KBM-7 (cell line): ENCODE results near the gene TRIOBP.
"Not testable (repeated sequence)": the region's sequence is repeated elsewhere in the genome, so short reads cannot be mapped to it uniquely, and the experiment has no call there.

Source experiments
- DNase-seq: peaks from one replicate; pipeline ENCODE4 v3.0.0-alpha.2; 2015
- in situ Hi-C: fragments of 300-500 bp; cut with MboI; formaldehyde crosslinking; loops from 2 replicates; pipeline ENCODE4 v1.14.3; 2020; ENCODE audit warnings: low sequenced_read_pairs, low pct_unique_long_range_greater_than_20kb, mixed read lengths

Gene TRIOBP

DNA sequence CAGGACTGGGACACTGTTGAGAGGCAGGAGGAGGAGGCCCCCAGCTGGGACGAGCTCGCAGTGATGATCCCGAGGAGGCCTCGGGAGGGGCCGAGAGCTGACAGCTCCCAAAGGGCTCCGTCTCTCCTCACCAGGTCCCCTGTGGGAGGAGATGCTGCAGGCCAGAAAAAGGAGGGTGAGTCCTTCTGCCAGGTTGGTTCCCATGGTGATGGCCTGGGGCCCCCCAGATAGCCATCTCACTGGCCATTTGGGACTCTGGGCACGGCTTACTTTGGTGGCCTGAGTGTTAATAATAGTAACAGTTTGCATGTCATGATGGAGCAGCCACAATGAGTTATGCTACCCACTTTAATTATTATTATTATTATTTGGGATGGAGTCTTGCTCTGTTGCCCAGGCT is 18.9 kb downstream of the TRIOBP start:
- in situ Hi-C loops: no loop called here
- no peak for DNase-seq

DNA sequence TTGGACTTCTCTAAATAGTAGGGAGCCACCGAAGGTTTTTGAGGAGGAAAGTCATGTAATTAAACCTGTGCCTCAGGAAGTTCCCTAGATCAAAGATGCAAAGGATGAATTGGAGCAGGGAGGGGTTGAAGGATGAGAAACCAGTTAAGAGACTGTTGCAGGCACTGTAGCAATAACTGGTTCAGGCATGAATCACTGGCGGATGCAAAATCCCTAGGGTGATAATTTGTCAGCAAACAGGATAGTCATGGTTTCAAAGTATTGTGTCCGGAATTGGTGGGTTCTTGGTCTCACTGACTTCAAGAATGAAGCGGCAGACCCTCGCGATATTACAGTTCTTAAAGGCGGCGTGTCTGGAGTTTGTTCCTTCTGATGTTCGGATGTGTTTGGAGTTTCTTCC is 19.9 kb downstream of the TRIOBP start:
- in situ Hi-C loops: no loop called here
- DNase-seq: no peak

DNA sequence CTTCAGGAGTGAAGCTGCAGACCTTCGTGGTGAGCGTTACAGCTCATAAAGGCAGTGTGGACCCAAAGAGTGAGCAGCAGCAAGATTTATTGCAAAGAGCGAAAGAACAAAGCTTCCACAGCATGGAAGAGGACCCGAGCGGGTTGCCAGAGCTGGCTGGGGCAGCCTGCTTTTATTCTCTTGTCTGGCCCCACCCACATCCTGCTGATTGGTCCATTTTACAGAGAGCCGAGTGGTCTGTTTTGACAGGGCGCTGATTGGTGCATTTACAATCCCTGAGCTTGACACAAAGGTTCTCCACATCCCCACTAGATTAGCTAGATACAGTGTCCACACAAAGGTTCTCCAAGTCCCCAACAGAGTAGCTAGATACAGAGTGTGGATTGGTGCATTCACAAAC is 20.4 kb downstream of the TRIOBP start:
- in situ Hi-C loops: not testable (repeated sequence)

DNA sequence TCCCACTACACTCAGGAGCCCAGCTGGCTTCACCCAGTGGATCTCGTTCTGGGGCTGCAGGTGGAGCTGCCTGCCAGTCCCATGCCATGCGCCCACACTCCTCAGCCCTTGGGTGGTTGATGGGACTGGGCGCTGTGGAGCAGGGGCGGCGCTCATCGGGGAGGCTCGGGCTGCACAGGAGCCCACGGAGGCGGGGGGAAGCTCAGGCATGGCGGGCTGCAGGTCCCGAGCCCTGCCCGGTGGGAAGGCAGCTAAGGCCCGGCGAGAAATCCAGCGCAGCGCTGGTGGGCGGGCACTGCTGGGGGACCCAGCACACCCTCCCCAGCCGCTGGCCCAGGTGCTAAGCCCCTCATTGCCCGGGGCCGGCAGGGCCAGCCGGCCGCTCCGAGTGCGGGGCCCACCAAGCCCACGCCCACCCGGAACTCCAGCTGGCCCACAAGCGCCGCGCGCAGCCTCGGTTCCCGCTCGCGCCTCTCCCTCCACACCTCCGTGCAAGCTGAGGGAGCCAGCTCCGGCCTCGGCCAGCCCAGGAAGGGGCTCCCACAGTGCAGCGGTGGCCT is 21.0 kb downstream of the TRIOBP start:
- in situ Hi-C loops, DNase-seq: not testable (repeated sequence)

More for the DNA sequence above, 20.4 kb downstream of the TRIOBP start:
- not testable (repeated sequence) for DNase-seq

DNA sequence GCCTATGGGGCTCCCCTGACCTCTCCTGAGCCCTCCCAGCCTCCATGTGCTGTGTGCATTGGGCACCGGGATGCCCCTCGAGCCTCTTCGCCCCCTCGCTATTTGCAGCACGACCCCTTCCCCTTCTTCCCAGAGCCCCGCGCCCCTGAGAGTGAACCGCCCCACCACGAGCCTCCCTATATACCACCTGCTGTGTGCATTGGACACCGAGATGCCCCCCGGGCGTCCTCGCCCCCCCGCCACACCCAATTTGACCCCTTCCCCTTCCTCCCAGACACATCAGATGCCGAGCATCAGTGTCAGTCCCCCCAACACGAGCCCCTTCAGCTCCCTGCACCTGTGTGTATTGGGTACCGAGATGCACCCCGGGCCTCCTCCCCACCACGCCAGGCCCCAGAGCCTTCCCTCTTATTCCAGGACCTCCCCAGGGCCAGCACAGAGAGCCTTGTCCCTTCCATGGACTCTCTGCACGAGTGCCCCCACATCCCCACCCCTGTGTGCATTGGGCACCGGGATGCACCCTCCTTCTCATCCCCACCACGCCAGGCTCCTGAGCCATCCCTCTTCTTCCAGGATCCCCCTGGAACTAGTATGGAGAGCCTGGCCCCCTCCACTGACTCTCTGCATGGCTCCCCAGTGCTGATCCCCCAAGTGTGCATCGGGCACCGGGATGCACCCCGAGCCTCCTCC is 28.8 kb downstream of the TRIOBP start:
- in situ Hi-C loops: no loop called here
- DNase-seq: no peak

DNA sequence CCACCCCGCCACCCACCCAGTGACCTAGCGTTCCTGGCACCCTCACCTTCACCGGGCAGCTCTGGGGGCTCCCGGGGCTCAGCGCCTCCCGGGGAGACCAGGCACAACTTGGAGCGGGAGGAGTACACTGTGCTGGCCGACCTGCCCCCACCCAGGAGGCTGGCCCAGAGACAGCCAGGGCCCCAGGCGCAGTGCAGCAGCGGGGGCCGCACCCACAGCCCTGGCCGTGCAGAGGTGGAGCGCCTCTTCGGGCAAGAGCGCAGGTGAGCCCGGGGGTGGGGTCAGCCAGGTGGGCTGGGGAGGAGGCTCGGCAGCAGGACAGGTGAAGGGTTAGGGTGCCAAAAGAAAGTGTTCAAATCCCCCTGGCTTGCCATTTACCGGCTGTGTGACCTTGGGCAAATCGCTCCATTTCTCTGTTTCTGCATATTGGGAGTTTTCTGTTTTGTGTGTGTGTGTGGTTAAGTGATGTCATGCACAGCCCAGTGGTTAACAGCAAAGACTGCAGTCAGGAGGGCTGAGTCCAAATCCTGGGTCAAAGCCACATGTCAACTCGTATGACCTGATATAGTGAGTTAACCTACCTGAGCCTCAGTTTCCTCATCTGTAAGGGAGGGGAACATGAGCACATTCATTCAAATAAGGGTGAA is 29.5 kb downstream of the TRIOBP start:
- in situ Hi-C loops: no loop called here
- DNase-seq: no peak

DNA sequence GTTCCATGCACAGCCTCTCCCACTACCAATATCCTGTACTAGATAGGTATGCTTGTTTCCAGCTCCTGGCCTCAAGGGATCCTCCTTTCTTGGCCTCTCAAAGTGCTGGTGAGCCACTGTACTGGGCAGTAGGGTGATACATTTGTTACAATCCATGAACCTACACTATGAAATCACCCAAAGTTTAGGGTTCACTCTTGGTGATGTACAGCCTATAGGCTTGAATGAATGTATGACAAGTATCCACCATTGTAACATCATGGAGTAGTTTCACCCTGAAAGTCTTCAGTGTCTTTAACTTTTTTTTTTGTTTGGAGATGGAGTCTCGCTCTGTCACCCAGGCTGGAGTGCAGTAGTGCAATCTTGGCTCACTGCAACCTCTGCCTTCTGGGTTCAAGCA is 31.8 kb downstream of the TRIOBP start:
- no peak for DNase-seq
- in situ Hi-C loops: no loop called here

DNA sequence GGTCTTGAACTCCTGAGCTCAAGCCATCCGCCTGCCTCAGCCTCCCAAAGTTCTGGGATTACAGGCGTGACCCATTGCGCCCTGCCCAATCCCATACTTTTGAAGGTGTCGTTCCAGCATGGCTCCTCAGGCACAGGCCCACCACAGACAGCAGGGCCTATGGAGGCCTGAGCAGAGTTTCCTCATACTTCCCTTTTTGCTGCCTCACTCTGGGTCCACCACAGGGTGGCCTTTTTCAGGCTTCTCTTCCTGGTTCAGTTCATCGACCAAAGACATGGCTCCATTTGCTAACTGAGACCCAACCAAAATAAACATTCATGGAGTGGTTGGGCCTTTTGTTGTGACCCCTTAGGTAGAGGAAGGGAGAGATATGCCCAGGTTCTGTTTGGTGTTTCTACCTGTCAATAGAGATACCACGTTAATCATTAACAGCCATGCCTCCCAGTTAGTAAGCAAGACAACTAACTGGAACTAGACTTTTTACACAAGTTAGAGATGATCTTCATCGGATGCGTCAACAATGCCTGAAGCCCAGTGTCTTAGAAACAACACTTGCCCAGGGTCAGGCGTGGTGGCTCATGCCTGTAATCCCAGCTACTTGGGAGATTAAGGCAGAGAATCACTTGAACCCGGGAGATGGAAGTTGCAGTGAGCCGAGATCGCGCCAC is 35.1 kb downstream of the TRIOBP start:
- peak; percentile 75 for DNase-seq
- in situ Hi-C loops: no loop called here

DNA sequence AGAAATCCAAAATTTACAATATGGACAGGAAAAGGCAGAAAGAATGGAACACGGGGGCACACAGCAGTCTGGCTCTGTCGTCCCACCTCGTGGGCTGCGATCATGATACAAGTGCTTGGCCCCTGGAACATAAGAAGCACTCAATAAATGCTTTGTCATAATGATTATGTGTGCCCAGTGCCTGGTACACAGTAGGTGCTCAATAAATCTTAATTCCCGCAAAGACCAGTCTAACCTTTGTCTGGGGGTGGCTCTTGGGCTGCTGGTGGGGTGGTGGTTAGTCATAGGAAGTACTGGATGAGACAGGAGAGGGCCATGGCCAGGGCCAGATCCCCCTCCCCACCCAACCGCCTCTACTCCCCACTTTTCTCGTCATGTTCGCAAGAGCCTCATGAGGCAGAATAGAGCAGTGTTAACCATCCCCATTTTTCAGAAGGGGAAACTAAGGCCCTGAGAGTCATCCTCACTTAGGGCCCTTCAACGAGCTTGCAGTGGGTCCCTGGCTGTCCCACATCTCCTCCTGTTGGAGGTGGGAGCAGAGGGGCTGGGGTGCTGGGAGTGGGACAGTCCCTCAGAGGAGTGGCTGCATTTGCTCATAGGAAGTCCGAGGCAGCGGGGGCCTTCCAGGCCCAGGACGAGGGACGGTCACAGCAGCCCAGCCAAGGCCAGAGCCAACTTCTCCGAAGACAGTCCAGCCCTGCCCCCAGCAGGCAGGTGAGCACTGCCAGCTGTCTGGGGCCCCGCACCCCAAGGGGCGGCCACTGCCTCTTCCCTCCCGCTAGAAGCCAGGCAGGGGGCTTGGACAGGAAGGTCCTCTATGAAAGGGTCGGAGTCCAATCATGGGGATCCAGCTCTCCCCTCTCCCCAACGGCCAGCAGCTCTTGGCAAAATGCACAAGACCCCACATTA is 36.1 kb downstream of the TRIOBP start:
- DNase-seq: no peak
- in situ Hi-C loops: no loop called here

DNA sequence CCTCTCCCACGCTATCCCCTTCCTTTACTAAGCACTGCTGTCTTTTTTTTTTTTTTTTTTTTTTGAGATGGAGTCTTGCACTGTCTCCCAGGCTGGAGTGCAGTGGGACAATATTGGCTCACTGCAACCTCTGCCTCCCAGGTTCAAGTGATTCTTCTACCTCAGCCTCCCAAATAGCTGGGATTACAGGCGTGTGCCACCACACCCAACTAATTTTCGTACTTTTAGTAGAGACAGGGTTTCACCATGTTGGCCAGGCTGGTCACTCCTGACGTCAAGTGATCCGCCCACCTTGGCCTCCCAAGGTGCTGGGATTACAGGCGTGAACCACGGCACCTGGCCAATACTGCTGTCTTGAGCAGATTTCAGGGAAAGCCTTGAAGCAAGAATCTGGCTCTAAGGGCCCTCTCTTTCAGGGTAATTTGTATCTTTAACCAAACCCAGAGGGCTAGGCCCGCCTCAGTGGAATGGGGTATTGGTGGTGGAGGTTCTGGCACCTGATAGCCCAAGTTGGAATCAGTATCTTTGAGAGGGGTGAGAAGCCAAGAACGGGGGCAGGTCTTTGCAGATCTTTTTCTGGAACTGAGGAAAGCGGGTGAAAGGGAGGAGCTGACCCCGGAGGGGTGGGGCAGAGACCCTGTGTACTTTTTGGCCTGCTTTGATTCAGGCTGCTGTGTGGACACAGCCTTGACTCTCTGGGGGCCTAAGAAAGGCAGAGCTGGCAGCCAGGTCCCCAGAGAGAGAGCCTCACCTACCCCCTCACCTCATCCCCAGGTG is 37.0 kb downstream of the TRIOBP start:
- in situ Hi-C loops: no loop called here
- no peak for DNase-seq

DNA sequence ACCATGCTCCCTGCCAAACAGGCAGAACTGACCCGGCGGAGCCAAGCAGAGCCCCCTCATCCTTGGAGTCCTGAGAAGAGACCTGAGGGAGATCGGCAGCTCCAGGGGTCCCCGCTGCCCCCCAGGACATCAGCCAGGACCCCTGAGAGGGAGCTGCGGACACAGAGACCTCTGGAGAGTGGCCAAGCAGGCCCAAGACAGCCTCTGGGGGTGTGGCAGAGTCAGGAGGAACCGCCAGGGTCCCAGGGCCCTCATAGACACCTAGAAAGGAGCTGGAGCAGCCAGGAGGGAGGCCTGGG is 37.5 kb downstream of the TRIOBP start:
- no peak for DNase-seq
- in situ Hi-C loops: no loop called here

DNA sequence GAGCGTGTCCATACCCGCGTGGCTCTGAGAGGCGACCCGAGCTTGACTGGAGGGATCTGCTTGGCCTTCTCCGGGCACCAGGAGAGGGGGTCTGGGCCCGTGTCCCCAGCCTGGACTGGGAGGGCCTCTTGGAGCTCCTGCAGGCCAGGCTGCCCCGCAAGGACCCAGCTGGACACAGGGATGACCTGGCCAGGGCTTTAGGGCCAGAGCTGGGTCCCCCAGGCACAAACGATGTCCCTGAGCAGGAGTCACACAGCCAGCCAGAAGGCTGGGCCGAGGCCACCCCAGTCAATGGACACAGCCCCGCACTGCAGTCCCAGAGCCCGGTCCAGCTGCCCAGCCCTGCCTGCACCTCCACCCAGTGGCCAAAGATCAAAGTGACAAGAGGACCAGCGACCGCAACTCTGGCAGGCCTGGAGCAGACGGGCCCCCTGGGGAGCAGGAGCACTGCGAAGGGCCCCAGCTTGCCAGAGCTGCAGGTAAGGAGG is 38.2 kb downstream of the TRIOBP start:
- no peak for DNase-seq
- in situ Hi-C loops: no loop called here

DNA sequence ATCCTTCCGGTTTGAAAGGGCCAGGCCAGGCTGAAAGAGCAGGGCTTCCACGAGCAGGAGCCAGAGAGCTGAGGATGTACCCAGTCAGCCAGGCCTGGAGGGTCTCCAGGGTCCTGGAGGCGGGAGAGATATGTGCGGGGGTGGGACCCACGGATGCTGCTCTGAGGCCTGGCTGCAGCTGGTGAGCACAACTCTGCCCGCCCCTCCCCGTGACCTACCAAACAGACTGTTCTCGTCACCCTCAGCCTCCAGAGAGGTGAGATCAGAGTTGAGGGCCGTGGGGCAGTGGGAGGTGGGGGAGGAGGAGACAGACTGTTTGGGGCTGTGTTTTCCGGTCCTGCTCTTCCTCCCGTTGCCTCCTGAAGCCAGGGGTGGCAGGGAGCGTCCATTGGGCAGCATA is 42.2 kb downstream of the TRIOBP start:
- no peak for DNase-seq
- in situ Hi-C loops: no loop called here

DNA sequence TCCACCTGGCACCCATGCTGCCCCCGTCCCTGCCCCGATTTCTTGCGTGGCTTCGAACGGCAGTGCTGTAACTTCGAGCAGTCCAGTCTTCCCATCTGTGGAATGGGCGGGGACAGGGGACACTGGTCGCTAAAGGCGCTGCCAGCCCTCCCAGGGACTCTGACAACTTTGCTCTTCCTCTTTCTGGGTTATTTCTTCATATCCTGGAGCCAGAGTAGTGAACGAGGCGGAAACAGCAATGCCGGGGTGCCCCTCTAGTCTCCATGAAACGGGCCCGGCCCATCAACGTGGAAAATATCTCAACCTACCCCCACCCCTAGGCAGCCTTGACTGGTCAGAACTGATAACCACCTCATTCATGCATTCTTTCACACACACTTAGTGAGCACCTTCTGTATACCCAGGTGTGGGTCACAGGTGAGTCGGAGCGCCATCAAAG is 42.8 kb downstream of the TRIOBP start:
- peak; percentile 63 for DNase-seq
- in situ Hi-C loops: no loop called here

DNA sequence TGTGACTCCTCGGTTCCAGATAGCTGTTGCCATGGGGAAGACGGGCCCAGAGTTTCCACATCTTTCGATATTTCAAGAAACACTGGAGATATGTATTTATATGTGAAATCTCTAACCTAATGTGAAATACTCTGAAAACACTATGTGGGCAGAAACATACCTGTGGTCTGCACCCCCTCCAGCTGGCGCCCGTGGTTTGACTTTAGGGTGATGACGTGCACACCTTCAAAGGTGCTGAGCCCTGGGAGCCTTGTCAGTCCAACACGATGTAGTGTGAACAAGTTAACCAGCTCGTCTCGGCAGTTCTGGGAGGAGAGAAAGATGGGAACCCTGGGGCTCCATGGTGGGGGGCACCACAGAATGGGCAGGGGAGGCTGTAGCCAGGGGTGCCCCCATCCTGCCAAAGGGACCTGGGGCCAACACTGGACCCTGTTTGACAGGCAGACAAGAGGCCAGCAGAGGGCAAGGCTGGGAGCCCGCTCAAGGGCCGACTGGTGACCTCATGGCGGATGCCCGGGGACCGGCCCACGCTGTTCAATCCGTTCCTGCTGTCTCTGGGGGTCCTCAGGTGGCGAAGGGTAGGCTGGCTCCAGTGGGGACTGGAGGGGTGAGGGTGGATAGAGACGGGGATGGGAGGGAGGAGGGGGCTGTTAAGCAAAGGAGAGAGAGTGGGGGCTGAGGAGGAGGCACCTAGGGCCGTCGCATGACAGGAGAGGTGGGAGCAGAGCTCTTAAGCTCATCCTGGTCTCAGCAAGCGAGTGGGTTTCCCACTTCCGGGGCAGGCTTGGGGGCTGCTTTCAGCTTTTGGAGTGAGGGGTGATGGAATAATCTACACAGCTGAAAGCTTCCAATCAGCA is 43.8 kb downstream of the TRIOBP start:
- in situ Hi-C loops: no loop called here
- no peak for DNase-seq

DNA sequence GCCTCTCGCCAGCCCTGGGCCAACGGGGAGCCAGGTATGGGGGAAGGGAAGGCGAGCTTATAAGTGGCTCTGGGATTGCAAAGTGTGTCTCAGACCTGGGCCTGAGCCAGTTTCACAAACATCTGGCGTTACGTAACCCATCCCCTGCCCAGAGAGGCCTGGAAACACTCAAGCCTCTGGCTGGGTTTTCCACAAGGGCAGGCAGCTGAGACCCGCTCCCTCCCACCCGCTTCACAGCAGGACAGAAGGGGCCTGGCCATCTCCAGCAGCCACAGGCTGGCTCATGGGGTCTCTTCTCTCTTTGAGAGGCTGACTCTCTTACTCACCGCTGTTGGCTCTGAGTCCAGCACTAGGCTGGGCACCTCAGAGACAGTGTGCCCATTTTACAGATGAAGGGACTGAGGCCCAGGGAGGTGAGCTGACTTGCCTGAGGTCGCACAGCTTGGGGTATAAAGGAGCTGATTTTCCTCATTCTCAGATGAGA is 44.5 kb downstream of the TRIOBP start:
- in situ Hi-C loops: no loop called here
- DNase-seq: peak; percentile 81

DNA sequence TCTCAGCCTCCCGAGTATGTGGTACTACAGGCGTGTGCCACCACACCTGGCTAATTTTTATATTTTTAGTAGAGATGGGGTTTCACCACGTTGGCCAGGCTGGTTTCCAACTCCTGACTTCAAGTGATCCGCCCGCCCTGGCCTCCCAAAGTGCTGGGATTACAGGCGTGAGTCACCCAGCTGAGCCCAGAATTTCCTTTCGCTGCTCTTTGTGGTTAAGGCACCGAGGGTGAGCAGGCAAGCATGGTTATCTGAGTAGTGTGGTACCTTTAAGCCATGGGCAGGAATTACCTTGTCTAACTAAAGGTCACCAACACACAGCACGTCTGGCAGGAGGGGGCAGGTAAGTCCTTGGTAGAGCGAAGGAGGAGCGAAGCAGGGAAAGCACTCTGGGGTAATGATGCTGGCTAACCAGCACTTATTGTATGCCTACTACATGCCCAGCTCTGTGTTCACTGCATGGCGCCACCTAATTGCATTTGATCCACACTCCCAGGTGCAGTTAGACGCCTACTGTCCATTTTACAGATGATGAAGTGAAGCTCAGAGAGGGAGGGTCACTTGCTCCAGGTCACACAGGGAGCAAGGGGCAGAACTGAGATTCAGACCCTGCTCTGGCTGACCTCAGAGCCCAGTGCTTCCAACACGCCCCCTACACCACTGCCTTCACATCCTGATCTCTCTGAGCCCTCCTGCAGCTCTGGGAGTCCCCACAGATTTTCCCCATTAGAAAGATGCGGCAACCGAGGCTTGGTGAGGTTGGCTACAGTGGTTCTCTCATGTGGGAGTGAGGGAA is 45.7 kb downstream of the TRIOBP start:
- in situ Hi-C loops: no loop called here
- DNase-seq: peak; percentile 45
